Stimulated activated CD8-positive, alpha-beta memory T cell treated with anti-CD3 and anti-CD28 coated beads, Interleukin-15, amount 100 ng/mL, for 4 hours (primary cell): ENCODE results near the gene PPFIBP1.

Source experiments
- DNase-seq, 2 donors: peaks; one replicate each; pipeline ENCODE4 v3.0.0-alpha.2; 2020; ENCODE audit warnings: low read depth in 2 of 2

Gene PPFIBP1

GRCh38 chr12:27523642-27524493 is at the start of gene PPFIBP1:
Gene PPFIBP1 (plus strand): TSS chr12:27524206. CDS start chr12:27633397, 109,191 bp downstream.
- DNase-seq = peak; percentile 94 to 96

DNA sequence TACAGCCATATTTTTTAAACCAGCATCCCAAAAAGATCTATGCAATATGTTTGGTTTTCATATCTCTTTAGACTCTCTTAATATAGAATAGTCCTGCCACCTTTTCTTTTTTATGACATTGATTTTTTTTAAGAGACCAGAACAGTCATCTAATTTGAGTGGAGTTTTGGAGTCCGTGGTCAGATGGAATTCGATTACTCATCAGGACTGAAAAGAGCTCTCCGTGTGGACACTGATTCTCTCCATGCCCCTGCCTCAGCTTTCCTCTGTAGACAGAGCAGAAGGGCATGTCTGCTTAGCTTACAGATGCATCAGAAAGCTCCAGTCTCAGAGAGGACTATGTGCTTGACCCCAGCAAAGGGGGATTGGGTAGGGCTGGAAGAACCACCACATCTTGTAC is 49.7 kb upstream of the PPFIBP1 start:
- DNase-seq = no peak

GRCh38 chr12:27477049-27477448 is 47.0 kb upstream of the PPFIBP1 start:
- no peak for DNase-seq

GRCh38 chr12:27478949-27479348 is 45.1 kb upstream of the PPFIBP1 start:
- DNase-seq = no peak

GRCh38 chr12:27480016-27480415 is 44.0 kb upstream of the PPFIBP1 start:
- DNase-seq = no peak

- no peak for DNase-seq
Observed at GRCh38 chr12:27486961-27487360, 37.0 kb upstream of the PPFIBP1 start.

- DNase-seq = no peak
Observed at GRCh38 chr12:27488479-27488878, 35.5 kb upstream of the PPFIBP1 start.

DNA sequence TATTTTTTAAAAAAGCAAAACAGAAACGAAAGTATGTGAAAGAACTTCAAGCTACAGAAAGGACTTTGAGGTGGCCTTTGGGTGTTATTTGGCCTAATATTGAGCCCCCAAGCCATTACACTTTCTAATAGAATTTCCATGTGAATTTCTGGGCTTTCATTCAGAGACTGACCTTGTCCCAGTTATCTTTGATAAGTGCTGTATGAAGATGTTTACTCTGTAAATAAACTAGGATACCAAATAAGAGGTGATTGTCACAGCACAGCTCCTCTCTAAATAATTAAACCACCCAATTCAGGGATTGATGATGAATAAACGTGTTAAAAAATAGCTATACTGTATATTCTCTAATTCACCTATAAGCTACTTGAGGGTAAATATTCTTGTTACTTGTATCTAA is 32.8 kb upstream of the PPFIBP1 start:
- no peak for DNase-seq

GRCh38 chr12:27493260-27493940 is 30.6 kb upstream of the PPFIBP1 start:
- no peak for DNase-seq

DNA sequence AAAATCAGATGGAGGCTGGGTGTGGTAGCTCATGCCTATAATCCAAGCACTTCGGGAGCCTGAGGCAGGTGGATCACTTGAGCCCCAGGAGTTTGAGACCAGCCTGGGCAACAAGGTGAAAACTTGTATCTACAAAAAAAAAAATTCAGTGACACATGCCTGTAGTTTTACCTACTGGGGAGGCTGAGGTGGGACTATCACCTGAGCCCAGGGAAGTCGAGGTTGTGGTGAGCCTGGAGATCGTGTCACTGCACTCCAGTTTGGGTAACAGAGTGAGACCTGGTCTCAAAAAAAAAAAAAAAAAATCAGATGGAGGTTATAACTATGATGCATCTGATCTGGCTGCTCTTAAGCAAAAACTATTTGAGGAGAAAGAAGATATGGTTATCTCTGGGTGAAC is 26.6 kb upstream of the PPFIBP1 start:
- DNase-seq = no peak

- DNase-seq = no peak
Observed at GRCh38 chr12:27498149-27498548, 25.9 kb upstream of the PPFIBP1 start.

DNA sequence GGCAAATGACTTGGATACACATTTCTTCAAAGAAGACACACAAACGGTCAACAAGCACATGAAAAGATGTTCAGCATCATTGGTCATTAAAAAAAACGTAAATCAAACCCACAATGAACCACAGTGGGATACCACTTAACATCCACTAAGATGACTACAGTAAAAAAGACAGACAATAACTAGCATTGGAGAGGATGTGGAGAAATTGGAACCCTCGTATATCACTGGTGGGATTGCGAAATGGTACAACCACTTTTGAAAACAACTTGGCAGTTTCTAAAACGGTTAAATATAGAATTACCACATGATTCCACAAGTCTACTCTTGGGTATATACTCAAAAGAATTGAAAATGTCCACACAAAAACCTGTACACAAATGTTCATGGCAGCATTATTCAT is 25.2 kb upstream of the PPFIBP1 start:
- no peak for DNase-seq

DNA sequence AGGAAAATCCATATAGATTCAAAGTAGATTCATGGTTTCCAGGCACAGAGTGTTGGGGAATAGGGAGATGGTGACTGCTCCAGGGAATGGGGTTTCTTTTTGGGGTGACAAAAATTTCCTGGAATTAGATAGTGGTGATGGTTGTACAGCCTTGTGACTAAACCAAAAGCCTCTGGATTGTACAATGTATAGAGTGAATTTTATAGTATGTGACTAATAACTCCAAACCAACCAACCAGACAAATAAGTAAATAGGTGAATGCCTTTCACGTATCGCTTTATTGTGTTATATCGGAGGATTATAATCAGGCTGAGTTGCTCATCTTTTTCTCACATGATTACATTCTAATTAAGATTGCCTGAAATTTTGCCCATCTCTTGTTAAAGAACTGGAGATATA is 24.6 kb upstream of the PPFIBP1 start:
- DNase-seq = no peak

GRCh38 chr12:27500546-27500945 is 23.5 kb upstream of the PPFIBP1 start:
- DNase-seq = no peak

GRCh38 chr12:27502021-27502435 is 22.0 kb upstream of the PPFIBP1 start:
- DNase-seq = no peak

DNA sequence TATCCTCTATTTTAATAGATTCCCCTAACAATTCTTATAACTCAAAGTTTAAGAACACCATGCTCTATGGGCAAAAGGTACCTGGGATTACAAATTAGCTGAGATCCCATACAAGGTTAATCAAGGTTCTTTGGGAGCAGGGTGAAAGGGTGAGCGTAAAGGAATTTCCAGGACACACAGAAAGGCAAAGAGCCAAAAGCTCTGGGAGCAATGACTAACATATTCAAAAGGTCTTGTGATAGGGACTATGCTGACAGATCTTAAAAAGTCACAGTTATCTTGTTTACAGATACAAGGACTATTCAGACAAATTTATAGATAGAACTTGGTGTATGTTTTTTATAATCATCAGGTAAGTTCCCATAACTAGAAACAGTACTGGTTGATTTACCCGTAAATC is 19.5 kb upstream of the PPFIBP1 start:
- DNase-seq = no peak

DNA sequence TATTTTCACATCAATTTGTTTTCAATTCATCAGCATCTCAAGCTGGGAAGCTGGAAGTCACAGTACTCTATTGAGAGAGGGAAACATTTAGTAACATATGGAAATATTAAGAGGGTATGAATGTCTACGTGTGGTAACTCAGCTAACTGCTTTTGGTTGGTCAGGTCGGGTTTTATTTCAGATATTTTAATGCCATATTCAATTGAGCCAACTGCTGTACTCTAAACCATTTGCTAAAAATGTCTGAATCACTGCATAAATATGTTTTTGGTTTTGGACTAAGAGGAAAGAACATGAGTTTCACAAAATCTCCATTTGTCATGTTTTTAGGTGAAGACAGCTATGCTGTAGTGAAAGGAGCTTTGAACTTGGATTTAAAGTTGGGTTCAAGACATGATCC is 18.9 kb upstream of the PPFIBP1 start:
- no peak for DNase-seq

GRCh38 chr12:27505761-27506160 is 18.2 kb upstream of the PPFIBP1 start:
- DNase-seq = no peak

DNA sequence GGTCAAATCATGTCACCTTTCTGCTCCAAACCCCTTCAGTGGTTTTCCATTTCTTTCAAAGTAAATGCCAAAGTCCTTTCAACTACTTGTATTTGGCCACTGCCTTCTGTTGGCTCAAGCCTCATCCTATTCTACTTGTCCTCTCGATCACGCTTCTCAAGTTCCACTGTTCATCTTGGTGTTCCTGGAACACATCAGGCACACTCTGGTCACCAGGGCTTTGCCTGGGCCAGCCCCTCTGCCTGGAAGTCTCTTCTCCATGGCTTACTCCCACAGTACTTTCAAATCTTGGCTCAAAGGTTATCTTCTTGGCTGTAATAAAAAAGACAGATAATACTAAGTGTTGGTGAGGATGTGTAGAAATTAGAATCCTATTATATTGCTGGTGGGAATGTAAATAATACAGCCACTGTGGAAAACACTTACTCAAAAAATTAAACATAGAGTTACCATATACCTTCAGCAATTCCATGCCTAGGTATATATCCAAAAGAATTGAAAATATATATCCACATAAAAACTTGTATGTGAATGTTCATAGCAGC is 17.3 kb upstream of the PPFIBP1 start:
- DNase-seq = no peak

- no peak for DNase-seq
Observed at GRCh38 chr12:27508736-27509431, 15.1 kb upstream of the PPFIBP1 start.

DNA sequence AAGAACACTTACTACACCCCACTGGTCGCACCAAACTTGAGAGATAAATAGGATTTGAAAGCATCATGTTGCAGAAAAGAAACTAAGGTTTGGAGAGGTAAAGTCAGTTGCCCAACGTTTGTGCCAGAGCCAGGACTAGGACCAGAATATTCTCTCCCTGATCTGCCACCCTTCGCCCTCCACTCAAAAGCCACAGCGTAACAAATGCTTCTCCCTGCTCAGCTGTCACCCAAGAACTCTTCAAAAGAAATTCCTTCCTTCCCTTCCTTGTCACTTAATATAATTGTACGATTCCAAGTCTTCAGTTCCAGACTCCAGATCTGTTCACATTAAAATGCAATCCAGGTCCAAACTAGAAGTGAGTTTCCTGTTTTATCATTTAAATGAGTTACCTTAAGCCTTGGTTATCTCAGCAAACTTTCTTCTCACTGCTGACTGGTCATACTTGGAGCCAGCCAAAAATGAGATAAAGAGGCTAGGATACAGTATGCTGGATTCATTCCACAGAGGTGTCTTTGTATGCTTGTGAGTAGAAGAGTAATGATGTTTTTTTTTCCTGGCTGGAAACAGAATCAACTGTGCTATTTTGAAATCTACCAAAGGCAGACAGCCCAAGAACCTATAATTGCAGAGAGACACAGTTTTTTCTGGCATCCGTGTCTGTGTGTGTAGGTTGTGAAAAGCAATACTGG is 12.8 kb upstream of the PPFIBP1 start:
- no peak for DNase-seq

DNA sequence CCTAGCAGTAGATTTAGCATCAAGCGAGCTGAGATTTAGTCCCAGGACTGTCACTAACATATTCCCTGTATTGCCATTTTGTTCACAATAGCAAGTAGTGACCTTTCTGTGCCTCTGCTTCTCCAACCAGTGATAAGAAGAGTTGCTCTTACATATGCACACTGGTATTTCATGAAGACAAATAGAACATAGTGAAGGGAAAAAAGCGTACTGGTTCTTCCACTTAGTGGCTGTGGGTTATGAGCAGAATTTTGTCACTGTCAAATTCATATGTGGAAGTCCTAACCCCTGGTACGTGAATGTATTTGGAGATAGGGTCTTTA is 12.3 kb upstream of the PPFIBP1 start:
- no peak for DNase-seq
